Glomerular endothelial cell (primary cell): ENCODE results near the gene UST. TPM values are rescaled to one million over a fixed set of nuclear protein-coding genes. Genes with fewer than 3 reads are reported as not detected.

Experiments used
- DNase-seq: peaks from one replicate; pipeline ENCODE4 v3.0.0-alpha.2; 2011; ENCODE audit warnings: low read depth, low spot score; ENCODE audit errors: extremely low read depth
- total RNA-seq: library from RNA; depleted of rRNA; stranded (reverse); fragments of >200 nt; gene quantifications from 2 replicates; pipeline ENCODE4 v1.2.3, GENCODE V29; 2015

Gene UST
- 2.0 and 21.0 TPM in 2 replicates for total RNA-seq

- DNase-seq = no peak
These were observed at the start of gene UST for GRCh38 chr6:148746363-148747144. Gene UST, plus strand, starts transcription at chr6:148747030. Its CDS starts 401 bp downstream, at chr6:148747431.

GRCh38 chr6:148697895-148698440, 48.9 kb upstream of the UST start:
- no peak for DNase-seq

- DNase-seq = no peak
These were observed 48.1 kb upstream of the UST start for GRCh38 chr6:148698671-148699180.

DNA sequence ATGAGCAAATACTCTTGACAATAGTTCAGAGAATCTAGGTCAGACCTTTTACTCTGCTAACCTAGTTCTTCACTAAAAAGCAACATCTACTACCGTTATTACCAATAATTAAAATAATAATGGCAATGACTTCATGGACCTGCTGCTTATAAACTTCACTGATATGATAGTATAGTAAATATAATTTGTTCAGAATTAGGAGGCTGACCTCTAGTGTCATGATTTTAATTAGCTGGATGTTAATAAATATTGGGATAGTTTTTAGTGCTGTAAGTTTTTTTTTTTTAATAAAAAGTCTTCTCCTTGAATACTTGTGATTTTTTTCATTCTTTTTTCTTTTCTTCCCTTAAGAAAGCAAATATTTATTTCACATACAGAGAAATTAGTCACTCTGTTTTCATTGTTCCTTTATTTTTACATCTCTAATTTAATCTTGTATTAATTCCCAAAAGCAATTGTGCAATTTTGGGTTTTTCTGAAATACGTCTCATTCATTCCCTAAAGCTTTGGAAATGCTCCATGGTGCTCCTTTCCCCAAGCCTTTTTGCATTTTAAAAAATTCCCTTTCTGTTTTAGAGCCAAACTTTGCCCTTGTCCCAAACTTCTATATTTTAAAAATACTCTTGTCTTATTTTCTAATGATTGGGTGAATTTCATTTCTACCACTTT, 46.6 kb upstream of the UST start:
- DNase-seq = no peak

DNA sequence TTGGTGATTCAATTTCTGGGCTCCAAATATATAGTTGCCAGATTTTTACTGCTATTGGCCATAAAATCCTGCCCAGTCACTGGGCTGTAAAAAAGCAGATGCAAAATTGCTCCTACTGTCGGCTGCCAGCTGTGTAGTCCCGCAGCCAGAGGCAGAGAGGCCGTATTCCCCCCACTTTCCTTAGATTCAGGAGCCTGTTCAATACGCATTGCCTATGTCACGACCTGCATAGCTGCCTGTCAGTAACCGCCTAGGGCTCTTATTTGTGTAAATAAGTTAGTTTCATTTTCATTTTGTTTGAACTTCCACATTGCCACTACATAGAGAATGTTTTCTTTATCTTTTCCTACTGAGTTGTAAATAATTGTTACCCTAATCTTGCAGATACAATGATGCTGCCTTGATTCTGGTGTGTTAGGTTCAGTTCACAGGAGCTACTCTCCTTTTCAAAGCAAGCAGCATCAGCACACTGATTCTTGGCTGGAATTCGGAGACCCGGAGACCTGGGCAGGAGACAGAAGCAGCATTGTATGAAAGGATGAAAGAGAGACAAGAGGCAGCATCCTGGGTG, 46.0 kb upstream of the UST start:
- DNase-seq = no peak

DNA sequence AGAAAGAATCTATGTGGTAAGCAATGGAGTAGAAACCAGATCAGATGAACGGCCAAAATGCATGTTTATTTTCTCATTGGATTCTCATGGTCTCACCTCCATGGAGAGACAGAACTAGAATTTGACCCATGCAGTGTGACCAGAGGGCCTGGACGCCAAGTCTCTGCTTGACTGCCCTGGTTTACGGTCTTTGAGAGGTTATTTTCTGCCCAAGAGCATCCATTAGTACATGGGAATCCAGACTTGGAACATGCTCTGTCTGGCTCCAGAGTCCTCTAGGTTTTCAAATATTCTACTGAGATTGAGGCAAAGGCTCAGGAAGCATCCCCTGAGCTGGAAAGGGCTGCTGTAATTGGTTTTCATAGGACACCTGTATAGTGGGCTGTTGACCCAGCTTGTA, 45.5 kb upstream of the UST start:
- DNase-seq = no peak

GRCh38 chr6:148703900-148704299, 42.9 kb upstream of the UST start:
- DNase-seq = no peak

DNA sequence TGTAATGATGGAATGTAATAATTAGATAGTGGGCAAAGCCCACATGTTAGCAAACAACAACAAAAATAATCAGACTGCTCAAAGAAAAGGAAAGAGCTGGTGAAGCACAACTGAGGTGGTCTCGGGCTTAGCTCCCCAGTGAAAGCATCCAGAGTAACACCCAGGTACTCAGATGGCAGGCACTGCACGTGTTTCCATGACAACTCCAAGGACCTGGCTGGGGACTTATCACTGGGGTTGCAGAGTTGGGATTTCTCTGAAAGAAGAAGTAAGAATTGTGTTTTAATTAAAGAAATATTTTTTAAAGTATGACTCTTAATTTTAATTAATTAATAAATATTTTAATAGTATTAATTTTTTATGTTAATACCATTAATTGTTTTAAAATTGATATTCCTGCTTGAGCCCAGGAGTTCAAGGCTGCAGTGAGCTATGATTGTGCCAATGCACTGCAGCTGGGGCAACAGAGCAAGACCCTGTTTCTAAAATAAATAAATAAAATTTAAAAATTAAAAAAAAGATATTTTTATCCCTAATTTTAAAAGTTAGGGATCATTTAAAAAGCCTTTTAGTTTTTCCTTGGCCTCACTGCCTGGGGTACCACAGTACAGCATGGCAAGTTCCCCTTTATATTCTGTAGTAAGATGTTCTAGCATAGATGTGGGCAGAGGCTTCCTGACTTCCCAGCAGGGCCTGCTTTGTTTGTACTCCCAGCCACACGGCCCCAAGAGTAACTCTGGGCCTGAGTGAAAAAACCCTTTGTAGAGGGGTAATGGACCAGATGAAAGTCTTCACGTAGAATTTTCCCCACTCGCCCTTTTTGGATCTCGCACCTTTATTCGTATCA, 42.2 kb upstream of the UST start:
- no peak for DNase-seq

GRCh38 chr6:148708707-148709106, 38.1 kb upstream of the UST start:
- DNase-seq = no peak

GRCh38 chr6:148709577-148709976, 37.3 kb upstream of the UST start:
- DNase-seq = no peak

DNA sequence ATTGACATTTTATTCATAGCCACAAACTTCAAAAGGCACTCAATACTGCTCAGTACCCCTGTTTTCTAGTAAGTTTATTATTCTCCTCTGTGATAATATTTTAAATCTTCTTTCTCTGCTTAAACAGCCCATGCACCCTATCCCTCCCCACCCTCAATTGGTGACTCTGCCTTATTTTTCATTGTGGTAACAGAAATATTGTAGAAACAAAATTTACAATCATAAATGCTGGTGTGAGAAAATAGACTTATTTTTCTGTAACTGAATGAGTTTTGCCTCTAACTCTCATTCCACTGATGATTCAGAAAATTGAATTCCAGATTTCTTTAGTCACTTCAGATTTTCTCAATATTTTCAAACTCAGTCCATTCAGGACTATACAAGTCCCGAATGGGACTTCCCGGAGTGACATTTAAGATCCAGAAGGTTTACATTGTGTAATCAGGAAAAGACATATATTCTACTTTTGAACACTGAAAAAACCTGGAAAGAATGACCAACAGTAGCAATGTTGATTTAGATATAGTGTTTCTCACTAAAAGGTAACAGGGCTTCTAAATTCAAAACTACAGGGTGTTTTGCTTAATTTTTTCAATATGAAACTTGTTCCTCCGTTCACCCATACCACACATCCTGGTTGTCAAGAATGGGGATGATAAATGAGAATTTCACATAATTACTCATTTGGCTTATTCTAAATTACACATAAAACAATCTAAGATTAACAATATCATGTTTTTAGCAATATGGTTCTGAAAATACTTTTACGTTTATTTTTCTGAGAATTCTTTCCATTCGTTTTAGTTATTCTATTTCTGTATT, 34.8 kb upstream of the UST start:
- DNase-seq = no peak

DNA sequence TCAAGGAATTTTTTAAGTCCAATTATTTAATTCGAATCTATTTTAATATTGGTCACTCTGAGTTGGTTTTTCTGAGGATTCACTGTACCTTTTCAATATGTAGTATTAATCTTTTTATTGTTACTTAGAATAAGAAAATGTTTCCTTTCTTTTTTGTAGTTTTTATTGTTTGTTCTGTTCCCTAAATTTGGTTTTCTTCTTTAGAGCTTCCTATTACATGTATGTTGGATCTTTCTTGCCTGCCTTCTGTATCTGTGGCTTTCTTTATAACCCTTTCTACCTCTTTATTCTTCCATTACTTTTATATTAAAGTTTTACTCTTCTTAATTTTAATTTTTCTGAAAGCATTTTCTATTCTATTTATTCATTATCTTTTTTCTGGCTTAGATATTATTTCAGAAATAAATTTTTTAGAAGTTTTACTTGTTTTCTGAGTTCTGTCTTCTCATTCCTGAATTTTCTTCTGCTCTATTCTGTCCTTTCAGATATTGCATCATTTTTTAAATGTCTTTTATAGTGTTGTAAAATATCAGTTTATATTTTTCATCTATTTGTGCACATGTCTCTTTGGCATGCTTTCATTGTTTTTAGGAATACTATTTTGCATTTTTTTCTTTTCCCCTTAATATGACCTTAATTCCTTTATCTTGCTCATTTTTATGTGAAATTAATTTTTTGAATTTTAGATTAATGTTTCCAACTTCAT, 33.6 kb upstream of the UST start:
- no peak for DNase-seq

DNA sequence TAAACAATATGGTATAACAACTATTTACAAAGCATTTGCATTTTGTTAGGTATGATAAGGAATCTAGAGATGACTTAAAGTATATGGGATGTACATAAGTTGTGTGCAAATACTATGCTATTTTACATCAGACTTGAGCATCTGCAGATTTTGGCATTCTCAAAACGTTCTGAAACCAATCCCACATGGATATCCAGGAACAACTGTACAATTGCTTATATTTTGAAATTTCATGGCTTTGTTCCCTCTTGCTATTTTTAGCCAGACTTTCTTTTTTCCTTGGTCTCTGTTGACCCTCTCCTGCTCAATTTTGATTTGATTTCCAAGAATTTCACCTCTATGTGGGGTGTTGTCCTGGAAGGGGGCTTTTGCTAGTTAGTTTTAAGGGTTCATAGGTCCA, 32.9 kb upstream of the UST start:
- no peak for DNase-seq

DNA sequence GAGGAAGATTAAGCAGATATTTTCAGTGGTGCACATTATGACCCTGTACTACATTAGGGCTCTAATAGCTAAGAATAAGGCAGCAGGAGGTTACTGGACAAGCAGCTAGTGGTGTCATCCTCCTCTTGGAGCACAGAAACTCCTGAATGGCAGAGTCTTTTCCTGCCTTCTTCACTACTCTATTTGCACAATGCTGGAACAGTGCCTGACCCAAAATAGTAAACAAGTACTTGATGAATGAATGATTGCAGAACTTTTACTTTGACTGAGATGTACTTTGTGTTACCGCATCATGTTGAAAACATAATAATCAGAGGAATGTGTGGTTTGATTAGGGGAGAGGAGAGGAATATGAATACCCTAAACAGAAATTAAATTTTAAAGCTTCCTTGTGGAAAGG, 30.0 kb upstream of the UST start:
- no peak for DNase-seq

GRCh38 chr6:148720406-148720805, 26.4 kb upstream of the UST start:
- no peak for DNase-seq

DNA sequence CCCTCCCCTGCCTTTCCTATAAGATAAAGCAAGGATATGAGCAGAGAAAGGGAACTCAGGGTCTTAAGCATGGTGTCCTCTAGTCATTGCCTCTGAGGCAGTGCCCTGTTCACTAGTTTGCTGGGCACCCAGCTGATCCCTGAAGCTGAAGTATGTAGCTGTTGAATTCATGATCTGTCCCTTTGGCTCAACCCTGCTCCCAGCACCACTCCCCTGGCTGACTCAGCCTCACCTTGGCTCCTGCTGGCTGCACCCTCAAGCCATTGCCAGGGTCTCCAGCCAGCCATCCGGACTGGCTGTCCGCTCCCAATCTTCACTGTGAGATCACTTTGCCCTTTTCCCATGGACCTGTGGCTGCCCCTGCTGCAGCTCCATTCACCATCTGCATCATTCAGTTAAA, 25.9 kb upstream of the UST start:
- no peak for DNase-seq

DNA sequence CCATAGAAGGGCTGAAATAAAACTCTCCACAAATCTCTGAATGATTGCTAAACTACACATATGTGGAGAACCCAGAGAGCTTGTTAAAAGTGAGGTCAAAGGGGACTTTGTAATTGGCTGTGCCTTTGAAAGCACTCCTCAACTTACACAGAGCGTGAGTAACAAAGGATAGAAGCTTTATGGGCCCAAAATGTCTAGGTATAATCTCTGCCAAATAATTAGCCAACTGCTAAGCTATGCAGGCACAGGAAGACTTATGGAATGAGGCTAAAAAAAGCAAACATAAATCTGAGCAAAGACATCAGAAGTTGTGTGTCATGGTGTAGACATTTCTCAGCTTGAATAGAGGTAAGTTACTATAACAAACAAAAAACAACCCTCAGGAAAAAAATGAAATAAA, 23.3 kb upstream of the UST start:
- DNase-seq = no peak

DNA sequence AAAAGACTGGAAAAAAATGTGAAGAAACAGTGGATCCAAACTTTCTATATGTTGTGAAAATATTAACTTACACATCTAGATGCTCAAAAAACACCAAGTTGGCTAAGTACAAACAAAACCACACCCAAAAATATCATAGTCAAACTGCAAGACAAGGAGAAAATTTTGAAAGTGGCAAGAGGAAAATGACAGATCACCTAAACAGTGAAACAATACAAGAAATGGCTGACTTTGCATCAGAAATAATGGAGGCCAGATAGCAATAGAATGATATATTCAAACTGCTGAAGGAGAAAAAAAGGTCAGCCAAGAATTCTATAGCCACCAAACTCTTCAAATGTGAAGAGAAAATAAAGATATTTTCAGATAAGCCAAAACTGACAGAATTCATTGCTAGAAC, 22.4 kb upstream of the UST start:
- DNase-seq = no peak

DNA sequence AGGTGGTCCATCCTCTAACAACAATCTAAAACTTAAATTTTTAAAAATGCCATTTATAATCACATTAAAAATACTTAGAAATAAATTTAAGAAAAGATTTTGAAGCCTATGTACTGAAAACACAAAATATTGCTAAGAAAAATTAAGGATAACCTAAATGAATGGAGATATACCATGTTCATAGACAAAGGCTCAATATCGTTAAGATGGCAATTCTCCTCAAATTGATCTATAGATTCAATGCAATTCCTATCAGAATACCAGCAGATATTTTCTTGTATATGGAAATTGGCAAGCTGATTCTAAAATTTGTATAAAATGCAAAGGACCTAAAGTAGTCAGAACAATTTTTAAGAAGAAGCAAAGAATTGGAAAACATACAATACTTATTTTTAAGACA, 19.7 kb upstream of the UST start:
- DNase-seq = no peak
